CD4-positive, alpha-beta T cell treated with Interleukin-2 at 100 ng/mL for 4 hours (primary cell): ENCODE measurements around the gene SQSTM1.

ENCODE experiments used
- DNase-seq: peaks from one replicate; pipeline ENCODE4 v3.0.0-alpha.2; 2020; ENCODE audit warnings: low spot score

Gene SQSTM1

DNA sequence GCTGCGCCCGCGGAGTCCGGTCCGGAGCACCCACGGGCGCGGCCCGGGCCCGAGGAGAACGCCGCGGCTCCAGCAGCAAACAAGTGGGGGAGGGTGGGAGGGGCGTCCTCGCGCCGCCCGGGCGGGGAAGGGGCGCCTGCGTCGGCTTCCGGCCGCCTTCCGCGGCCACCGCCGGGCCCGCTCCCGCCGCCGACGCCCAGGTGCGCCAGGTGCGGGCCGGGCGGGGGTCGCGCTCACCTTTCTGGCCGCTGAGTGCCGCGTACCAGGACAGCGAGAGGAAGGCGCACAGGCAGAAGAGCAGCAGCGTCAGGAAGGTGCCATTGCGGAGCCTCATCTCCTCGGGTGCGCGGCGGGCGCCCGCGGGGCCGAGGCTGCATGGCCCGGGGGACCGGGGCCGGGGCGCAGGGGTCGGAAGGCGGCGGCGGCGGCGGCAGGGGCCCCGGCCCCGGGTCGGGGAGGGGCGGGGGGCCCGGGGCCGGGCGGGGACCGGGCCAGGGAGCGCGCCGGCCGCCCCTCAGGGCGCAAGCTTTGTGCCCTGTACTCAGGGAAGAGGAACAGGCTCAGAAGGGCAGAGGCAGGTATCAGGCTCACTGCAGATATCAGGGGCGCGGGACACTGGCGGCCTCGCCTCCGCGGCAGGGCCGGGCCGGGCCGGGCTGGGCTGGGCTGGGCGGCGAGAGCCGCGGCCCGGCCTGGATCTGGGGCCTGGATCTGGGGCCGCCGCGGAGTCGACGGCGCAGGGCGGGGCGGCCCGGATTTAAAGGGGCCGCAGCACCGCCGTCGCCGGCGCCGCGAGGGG lies 14.3 kb upstream of the SQSTM1 start, which contains the start of gene MGAT4B:
MGAT4B (minus strand) TSS at position 617 of the 799 bp plus-strand sequence; CDS start at position 334, 283 bp downstream.
- peak; percentile 64 for DNase-seq

DNA sequence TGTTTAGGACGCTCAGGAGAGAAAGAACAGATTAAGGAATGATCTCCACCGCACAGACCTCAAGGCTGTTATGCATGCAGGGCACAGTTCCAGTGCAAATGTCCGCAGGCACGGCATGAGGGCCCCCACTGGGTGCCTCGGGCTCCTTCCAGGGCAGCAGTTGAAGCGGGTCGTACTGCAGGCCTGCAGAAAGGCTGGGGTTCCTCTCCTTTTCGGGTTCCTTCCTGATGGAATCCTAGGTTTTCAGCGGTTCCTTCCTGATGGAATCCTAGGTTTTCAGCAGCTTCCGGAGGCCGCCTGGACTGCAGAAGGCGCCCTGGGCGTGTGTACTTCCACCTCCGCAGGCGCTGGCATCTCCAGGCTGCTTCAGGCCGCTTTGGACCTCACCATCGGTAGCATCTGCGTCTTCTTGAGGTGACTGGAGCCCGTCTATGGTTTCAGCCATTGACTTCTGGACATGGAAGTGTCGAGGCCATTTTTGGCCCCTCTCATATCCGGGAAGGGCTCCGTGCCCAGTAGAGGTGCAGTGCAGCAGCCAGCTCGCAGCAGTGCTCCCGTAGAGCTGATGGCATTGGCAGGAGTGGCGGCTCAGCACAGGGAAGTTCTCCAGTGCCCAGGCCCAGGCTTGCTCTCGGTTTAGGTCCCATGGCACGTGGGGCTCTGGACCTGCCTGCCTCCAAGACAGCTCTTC lies 8.4 kb upstream of the SQSTM1 start:
- no peak for DNase-seq

DNA sequence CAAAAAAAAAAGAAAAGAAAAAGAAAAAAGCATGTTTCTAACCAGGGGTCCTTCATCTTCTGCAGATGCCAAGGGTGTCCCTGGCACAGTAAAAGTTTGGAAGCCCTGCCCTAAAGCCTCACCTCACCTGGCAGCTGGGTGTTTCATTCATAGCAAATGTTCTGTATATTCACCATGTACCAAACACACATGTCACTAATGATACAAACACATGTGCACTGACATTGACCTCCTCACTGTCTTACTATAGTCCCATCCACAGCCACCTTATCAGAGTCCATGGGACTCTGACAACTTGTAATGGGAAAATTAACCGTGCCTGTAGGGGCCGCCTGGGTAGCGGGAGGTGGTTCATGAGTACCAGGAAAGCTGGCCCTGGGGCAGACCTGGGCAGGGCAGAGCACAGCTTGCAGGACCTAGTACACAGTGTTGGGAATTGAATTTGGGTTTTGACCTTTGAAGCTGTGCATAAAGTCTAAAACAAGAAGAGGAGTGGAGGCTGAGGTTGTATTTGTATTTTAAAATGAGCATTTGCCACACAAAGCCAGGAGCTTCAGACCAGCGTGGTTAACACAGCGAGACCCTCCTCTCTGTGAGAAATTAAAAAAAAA lies 7.6 kb upstream of the SQSTM1 start:
- DNase-seq = no peak

DNA sequence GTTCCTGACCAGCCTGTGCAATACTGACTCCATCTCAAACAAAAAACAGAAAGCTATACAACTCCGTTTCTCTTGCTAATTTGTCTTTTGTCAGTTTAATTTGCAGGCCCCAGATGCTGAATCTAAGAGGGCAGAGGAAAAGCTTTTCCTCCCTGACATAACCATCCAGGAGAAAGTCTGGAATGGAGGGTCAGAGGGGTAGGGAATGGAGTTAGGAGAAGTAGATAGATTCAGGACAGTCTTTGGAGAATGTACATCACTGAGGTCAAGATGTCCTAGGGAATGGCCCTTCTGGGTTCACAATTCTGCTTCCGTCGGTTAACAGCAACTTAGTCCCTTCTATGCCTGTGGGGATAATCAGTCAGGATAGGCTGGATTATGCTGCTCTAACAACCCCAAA lies 6.6 kb upstream of the SQSTM1 start:
- no peak for DNase-seq

DNA sequence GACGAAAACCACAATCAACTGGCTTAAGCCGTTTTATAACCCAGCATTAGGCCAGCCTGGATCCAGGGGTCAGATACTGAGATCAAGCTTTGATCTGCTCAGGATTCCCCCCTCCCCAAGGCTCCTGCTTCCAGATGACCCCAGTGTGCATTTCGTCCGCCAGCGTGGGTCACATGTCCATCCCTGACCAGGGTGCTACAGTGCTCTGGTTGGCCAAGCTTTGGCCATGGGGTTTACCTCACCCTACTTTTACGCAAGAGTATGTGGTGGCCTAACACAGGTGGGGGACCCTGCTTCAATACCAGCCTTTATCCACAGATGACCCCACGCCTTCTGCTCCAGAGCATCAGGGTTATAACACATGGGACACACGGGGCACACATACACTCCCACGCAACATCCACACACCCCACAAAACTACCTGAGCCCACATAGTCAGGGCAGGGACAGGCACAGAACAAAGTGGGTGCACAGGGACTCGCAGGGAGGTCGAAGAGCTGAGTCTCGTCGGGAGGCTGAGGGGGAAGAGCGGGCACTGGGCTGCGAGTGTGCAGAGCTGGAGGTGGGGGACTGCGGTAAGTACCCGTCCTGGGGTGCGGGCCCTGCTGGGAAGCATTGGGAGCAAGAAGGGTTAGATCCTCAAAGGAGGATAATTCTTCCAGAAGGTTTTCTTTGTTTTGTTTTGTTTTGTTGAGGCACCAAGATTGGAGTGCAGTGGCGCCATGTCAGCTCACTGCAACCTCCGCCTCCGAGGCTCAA lies 5.0 kb upstream of the SQSTM1 start:
- DNase-seq = no peak

DNA sequence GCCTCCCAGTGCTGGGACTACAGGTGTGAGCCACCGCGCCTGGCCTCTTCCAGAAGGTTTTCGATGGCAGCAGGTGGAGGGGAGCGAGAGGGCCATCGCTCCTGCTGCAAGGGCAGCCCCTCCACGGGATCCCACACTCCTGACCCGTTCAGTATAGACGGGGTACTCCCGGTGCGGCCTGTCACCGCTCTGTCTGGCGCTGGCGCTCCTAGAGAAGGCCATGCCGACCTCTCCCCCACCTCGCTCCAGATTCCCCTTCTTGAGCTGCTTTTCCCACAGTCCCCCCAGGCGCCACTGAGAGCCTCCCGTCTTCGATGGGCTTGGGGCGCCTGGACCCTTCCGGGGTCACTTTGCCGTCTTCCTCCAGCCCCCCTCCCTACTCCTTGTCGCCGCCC lies 4.3 kb upstream of the SQSTM1 start:
- no peak for DNase-seq

DNA sequence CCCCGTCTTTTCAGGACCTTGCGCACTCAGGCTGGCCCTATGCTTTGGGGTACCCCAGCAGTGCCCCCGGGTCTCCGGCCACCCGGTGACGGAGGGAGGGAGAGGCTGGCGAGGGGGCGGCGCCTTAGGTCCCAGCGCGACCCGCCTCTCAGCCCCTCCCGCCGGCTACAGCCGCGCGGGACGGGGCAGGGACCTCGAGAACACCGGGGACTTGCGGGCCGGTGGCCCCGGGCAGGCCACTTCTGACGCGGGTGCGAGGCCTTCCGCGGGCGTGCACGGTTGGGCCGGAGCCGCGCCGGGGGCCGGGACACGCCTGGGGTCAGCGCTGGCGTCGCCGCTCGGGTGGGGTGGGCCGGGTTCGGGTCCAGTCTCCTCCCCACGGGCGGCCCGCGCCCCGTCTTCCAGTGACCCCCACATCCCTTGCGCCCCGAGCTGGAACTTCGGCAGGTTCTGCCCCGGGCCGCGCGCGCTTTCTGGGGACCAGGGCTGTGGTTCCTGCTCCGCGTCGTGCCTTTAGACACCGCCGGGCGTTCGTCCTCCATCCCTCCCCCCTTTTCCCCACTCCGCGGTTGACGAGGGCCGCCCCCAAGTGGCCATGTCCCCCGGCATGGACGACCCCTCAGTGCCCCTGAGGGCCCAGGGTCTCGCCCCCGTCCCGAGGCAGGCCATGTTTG lies 3.8 kb upstream of the SQSTM1 start:
- DNase-seq = no peak

DNA sequence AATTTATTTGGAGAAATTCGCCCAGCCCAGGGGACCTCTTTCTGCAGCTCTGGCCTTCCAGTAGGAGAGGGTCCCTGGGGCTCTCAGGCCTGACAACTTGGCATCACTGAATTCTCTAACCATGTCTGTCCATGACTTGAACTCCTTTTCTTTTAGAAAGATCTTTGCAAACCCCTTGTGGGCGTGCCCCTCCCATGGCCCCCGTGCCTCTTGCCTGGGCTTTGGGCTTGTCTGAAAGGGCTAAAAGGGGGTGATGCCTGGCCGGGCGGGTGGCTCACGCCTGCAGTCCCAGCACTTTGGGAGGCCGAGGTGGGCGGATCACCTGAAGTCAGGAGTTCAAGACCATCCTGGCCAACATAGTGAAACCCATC lies 3.2 kb upstream of the SQSTM1 start:
- no peak for DNase-seq

DNA sequence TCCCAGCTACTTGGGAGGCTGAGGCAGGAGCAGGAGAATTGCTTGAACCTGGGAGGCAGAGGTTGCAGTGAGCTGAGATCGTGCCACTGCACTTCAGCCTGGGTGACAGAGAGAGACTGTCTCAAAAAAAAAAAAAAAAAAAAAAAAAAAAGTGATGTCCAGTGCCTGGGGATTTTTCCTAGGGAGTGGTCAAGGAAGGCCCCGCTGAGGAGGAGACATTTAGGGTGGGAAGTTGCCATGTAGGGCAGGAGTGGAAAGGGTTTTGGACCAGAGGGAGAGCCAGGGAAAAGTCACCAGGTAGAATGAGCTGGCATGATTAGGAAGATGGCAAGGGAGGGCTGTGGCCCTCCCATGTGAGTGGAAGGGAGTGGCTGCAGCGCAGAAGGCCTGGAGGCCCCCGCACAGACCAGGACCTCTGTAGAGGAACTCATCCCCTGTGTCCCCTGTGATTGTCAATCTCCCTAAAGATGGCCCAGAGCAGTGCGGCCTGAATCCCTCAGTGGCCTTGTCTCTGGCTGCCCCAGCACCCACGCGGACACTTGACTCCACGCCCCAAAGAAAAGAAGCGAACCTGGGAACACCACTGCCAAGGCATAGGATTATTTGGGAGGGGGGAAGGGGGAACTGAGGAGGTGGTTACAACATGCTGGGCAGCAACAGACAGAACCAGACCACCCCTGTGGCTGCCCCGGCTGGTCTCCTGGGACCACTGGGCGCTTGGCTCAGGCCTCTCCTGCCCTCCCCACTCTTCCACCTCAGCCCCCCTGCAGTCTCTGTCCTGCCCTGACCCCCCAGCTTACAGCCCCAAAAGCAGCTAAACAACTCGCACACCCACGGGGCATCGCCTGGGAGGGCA lies 2.6 kb upstream of the SQSTM1 start:
- DNase-seq = no peak

DNA sequence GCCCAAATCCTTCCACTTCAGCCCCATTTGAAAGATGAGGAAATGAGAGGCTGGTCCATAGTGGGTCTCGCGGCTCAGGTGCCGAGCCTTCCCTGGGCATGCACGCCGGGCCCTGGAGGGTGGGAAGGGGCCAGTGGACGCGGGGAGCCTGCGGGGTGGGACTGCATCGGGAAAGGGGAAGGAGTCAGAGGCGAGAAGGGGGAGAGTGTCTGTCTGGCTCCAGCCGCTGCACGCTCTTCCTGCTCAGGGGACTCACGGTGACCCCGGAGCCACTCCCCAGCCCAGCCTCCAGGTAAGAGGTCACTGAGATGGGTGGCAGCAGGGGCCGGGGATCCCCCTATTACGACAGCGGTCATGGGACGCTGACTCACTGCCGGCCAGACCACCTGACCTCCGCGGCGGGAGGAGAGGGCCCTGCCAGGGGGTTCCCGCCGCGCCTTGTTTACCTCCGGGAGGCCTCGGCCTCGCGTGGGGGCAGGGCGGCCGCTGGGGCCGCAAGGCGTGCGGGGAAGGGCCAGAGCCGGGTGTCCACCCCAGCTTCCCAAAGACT lies 1.9 kb upstream of the SQSTM1 start:
- peak; percentile 92 for DNase-seq

DNA sequence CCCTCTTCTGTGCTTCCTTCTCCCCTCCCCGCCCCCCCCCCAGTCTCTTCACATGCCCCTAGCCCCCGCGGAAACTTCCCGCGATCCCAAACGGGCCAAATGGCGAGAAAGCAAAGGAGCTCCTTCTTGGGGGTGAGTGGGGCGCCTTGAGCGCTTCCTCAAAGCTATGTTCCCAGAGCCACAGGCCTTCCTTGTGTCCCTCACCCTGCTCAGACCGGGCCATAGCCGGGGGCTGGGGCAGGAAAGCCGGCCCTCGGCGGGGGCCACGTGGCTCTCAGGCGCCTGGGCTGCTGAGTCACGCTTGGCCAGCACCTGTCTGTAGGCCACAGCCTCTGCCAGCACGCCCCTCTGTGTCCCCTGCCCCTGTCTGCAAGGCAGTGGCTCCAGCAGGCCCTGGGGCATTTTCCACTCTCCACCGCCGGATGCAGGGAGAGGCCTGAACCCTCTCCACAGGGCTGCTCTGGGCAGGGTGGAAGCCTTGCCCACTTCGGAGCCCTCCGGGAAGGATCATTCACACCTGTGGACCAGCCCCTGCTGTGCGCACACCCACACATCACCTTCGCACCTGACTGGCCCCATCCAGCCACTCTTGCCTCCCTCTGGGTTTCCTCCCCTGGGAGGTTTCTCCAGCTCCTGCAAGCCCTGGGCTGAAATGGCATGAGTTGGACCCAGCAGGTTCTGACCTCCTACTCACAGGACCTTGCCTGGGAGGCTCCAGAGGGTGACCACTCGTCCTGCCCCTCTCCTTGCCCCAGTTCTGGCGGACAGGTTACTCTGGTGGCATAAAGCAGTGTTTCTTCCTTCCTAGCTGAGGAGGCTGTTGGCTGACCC lies 1.2 kb upstream of the SQSTM1 start:
- DNase-seq = peak; percentile 43

DNA sequence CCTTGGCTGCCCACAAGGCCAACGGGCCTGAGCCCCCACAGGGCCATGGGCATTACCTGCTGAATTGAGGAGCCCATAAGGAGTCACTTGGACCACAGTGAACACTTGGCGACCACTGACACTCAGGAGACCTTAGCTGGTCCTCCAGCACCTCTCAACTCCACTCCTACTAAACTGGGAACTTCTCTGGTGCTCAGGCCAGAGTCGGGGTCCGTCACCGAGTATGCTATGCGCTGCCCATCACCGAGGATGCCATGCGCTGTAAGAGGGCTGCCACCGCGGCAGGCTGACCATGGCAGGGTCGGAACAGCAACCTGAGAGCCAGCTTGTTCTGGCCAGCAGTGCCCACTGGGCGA lies 600 bp upstream of the SQSTM1 start:
- no peak for DNase-seq

DNA sequence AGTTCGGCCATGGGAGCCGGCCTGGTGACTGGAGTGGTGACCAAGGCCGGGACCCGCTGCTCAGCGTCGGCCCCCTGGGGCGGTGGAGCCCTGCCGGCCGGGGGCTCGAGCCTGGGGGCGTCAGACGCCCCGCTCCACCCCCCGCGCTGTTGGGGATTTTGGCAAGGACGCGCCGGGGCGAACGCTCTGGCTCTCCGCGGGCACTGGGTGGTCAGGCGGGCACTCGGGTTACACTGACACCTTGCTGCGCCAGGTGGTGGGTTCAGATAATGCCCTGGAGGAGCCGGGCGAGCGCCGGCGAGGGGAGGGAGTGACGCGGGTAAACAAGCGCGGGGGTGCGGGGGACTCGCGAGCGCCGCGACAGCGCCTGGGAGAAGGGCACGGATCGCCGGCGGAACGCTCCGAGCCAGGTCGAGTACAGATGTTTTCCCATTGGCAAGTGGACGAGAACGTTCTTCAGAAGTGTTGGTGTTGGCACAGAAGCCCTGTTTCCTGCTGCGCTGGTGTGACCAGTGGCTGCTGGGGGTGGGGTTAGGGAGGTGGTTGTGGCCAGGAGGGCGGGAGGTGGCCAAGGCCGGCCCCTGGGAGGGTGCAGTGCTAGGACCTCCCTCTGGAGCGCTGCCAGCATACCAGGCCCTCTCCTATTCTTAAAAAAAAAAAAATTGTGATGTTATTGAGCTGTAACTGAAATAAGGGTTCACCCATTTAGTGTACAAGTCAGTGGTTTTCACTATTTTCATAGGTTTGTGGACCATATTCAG lies 773 bp downstream of the SQSTM1 start:
- DNase-seq = peak; percentile 92

DNA sequence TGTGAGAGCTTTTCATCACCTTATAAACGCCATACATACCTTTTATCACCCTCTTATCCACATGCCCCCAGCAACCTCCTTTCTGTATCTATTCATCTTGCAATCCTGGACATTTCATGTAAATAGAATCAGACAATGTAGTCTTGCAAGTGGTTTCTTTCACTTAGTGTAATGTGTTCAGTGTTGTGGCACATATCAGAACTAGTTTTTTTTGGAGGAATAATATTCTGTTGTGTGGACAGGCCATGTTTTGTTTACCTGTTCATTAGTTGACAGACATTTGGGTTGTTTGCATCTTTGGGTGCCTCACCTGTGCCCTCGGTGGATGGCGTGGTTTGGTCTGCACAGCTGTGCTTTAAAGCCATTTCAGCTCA lies 1.3 kb downstream of the SQSTM1 start:
- no peak for DNase-seq

DNA sequence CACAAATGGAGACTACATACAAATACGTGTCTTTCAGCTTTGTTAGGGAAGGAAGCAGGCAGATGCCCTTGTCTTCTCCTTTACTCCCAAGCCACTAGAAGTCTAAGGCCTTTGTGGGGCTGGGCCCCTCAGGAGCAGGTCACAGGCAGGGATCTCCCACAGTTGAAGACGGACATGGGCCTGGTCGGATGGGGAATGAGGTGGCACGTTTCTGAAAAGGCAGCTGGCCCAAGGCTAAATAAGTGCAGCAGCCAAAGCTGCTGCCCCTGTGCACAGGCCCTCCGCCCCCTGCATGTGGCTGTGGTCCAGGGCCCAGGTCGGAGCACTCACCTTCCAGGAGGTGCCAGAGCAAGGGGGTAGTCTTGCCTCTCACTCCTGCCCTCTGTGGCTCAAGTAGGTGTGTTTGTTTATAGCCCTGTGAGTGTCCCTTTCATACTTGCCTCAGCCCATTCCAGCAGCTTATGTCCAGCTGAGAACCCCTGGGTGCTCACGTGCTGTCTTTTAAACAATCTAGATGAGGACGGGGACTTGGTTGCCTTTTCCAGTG lies 1.8 kb downstream of the SQSTM1 start:
- DNase-seq = no peak

DNA sequence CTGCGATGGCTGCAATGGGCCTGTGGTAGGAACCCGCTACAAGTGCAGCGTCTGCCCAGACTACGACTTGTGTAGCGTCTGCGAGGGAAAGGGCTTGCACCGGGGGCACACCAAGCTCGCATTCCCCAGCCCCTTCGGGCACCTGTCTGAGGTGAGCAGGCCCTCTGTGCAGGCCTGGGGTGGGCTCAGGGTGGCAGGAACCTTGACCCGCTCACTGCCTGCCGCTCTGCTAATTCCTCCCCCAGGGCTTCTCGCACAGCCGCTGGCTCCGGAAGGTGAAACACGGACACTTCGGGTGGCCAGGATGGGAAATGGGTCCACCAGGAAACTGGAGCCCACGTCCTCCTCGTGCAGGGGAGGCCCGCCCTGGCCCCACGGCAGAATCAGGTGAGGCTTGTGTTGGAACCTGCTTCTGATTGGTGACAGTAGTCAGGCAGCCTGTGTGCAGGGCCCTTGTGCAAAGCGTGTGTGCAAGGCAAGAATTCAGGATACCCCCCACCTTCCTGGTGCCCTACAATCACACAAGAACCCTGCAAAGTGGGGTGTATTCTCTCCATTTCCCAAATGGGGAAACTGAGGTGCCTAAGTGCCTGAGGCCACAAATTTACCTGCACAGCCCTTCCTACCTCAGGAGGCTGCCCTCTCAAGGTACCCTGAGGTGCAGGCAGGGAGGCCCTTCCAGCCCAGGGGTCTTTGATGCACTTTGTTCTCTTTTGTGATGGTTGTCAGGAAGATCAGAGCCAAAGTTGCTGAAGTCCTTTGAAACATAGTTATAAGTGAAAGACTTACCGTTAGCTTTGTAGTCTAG lies 3.4 kb downstream of the SQSTM1 start:
- no peak for DNase-seq

DNA sequence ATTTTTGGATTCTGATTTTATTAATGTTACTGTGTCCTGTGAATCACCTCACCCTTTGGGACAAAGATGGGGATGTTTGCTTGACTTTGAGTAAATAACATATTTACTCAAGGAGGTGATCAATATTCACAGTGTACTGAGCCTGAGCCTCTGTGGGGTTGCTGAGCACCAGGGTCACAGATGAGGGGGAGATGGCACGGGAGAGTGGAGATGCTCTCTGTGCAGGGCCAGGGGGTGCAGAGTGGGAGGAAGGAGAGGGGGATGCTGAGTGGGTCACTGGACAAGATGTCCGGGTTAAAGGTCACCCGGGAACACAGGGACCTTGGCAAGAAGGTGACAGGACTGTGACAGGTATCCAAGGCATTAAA lies 4.0 kb downstream of the SQSTM1 start:
- no peak for DNase-seq

DNA sequence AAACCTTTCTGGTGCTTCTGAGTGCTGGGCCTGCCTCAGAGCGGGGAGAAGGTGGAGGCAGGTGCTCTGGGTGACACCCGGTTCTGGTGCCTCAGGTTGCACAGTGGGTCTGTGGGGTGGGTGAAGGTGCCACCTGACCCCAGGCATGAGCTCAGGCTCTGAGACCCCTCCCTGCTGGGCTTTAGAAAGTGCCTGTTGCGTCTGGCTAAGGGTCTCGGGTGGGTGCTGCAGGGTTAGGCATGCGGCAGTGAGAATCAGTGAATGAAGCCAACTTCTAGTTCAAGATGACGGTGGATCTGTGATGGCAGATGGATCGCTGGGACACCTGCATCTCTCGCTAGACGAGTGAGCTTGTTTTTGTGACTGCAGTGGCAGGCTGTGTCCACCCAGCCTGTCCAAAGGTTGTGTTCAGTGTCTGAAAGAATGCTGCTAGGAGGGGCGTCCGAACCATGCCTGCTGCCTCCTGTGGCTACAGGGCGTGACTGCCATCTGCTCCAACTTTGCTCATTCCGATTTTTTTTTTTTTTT lies 5.0 kb downstream of the SQSTM1 start:
- no peak for DNase-seq
